H1 (cell line): ENCODE data around the gene BCAS4. TPM values are rescaled to one million over a fixed set of nuclear protein-coding genes. Genes with fewer than 3 reads are reported as not detected.

Experiments used
- ASH2L ChIP-seq: fragments of 200-600, 300-600 bp; sonication (generic); IDR thresholded peaks from one replicate; pipeline ENCODE4 v1.7.1; 2017; ENCODE audit warnings: low read length
- CBX5 ChIP-seq: fragments of 300-800, 300-1000 bp; sonication (generic); IDR thresholded peaks from 2 replicates; pipeline ENCODE4 v1.7.1; 2016; ENCODE audit warnings: antibody characterized with exemption, low read length, low read depth
- CHD2 ChIP-seq: IDR thresholded peaks from 2 replicates; pipeline ENCODE4 v1.6.1; 2012; ENCODE audit warnings: low read length, improper control_type of control experiment
- CREB1 ChIP-seq: IDR thresholded peaks from 2 replicates; pipeline ENCODE4 v1.6.1; 2012; ENCODE audit warnings: inconsistent platforms
- JUN ChIP-seq: IDR thresholded peaks from 2 replicates; pipeline ENCODE4 v1.6.1; 2011; ENCODE audit warnings: low read depth, mild to moderate bottlenecking, improper control_type of control experiment, low read length
- PHF8 ChIP-seq: fragments of 200-600 bp; sonication (generic); conservative IDR thresholded peaks from 2 replicates; pipeline ENCODE4 v1.7.1; 2012; ENCODE audit warnings: low read depth, mild to moderate bottlenecking, inconsistent platforms, low read length, moderate library complexity
- RNF2 ChIP-seq: fragments of 200-900, 300-1000 bp; sonication (generic); IDR thresholded peaks from 2 replicates; pipeline ENCODE4 v1.7.1; 2016; ENCODE audit warnings: borderline replicate concordance, low read depth, mild to moderate bottlenecking, antibody characterized with exemption, low read length; ENCODE audit not compliant: poor library complexity, severe bottlenecking; ENCODE audit errors: missing control alignments
- polyA plus RNA-seq, 7 experiments: library from polyadenylated mRNA; depleted of rRNA in 3 of 7; stranded (reverse) in 5 of 7; unstranded in 2 of 7; fragments of >200 nt in 5 of 7; fragments of 200-250 nt in 2 of 7; gene quantifications; 1 replicate in 5 of 7; 2 replicates in 1 of 7; 4 replicates in 1 of 7; pipeline versions ENCODE4 v1.2.1 to v1.2.3, GENCODE V29; 2011 to 2013; ENCODE audit warnings: missing spikeins in 2 of 7, mixed read lengths in 2 of 7
- total RNA-seq: library from RNA; stranded (reverse); fragmentation: NEBNext Ultra II Directional; extraction: Animal tissue kit (Norgen Biotek cat#: 25700); gene quantifications from 2 replicates; pipeline ENCODE4 v1.2.1, GENCODE V29; 2021
- TF ChIP-seq, protein P1 (sequence below): IDR thresholded peaks from 2 replicates; pipeline ENCODE4 v1.6.1; 2011; ENCODE audit warnings: low read length, improper control_type of control experiment

The BCAS4 gene
- total and polyA plus RNA-seq, 2 of the 8 experiments (the other 6 are each of a cell fraction or from before 2014, with no cell fraction given) = 21.2 to 23.6 TPM

DNA sequence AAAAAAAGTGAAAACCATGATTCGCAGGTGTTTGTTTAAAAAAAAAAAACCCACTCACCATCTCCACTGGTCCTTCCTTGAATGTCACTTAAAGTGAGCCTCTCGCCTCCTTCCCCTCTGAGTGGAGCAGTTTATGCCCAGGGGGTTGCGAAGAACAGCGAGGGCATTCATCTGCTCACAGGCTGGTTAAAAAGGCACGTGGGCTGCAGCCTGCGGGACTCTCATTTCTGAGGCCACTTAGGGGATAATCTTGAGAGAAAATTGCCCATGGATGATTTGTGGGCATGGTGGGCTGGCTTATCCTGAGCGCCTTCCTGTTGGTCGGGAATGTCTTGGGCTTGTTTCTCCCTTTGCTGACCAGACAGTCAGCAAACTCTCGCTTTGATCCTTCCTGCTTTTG lies 18.9 kb downstream of the BCAS4 start (continued):
- TF ChIP-seq, protein P1, sequence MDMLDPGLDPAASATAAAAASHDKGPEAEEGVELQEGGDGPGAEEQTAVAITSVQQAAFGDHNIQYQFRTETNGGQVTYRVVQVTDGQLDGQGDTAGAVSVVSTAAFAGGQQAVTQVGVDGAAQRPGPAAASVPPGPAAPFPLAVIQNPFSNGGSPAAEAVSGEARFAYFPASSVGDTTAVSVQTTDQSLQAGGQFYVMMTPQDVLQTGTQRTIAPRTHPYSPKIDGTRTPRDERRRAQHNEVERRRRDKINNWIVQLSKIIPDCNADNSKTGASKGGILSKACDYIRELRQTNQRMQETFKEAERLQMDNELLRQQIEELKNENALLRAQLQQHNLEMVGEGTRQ = no peak
- TF ChIP-seq CHD2 (no peak), CBX5 (no peak), RNF2 (no peak), CREB1 (no peak), JUN (no peak), ASH2L (no peak), PHF8 (no peak)
- TF ChIP-seq, all 59 proteins: peak for 0
